H1 (cell line): Measurements from ENCODE around the gene SPAG5. TPM values are rescaled to one million over a fixed set of nuclear protein-coding genes. Genes with fewer than 3 reads are reported as not detected.

Experiments
- CTCF ChIA-PET: fragments of 300-600 bp; sonication (Branson Sonifier 250); formaldehyde crosslinking; loops from one replicate; lab custom pipeline; 2021; ENCODE audit not compliant: partially characterized antibody; lab: Charles Lee
- POLR2A ChIA-PET: fragments of 300-600 bp; sonication (Branson Sonifier 250); formaldehyde crosslinking; loops from one replicate; lab custom pipeline; 2021; ENCODE audit warnings: inconsistent platforms; ENCODE audit not compliant: partially characterized antibody; lab: Charles Lee
- DNase-seq, 2 experiments: peaks; one replicate each; pipeline versions ENCODE4 v3.0.0 to v3.0.0-alpha.2; 2010 to 2022; ENCODE audit warnings: low spot score in 2 of 2, low read depth in 1 of 2, mixed read lengths in 1 of 2
- FAIRE-seq: peaks from 2 replicates; lab custom pipeline; 2011; peaks lifted over from hg19 to GRCh38; lab: Jason Lieb, UNC
- H2AFZ ChIP-seq: 2 replicates; pipeline ENCODE4 v1.8.1; 2012; ENCODE audit warnings: low read length, inconsistent platforms
- H2AK5ac ChIP-seq: 2 replicates; pipeline ENCODE4 v1.6.1; 2013; ENCODE audit warnings: low read depth, low read length
- H2BK120ac ChIP-seq: replicated peaks from 2 replicates; pipeline ENCODE3; 2013; ENCODE audit warnings: low read depth, low read length, inconsistent platforms
- H2BK12ac ChIP-seq: 2 replicates; pipeline ENCODE4 v1.6.1; 2013; ENCODE audit warnings: low read depth, low read length
- H2BK15ac ChIP-seq: 2 replicates; pipeline ENCODE4 v1.6.1; 2013; ENCODE audit warnings: low read length
- H2BK20ac ChIP-seq: 2 replicates; pipeline ENCODE4 v1.6.1; 2013; ENCODE audit warnings: low read length
- H2BK5ac ChIP-seq: 2 replicates; pipeline ENCODE4 v1.6.1; 2013; ENCODE audit warnings: low read depth, low read length
- H3K14ac ChIP-seq: 2 replicates; pipeline ENCODE4 v1.6.1; 2013; ENCODE audit warnings: inconsistent platforms; ENCODE audit not compliant: insufficient read length
- H3K18ac ChIP-seq: 2 replicates; pipeline ENCODE4 v1.6.1; 2013; ENCODE audit warnings: low read length; ENCODE audit errors: extremely low read depth
- H3K23ac ChIP-seq: 2 replicates; pipeline ENCODE4 v1.6.1; 2013; ENCODE audit warnings: inconsistent platforms; ENCODE audit not compliant: insufficient read length
- H3K23me2 ChIP-seq: 2 replicates; pipeline ENCODE4 v1.6.1; 2013; ENCODE audit warnings: low read depth, low read length
- H3K27ac ChIP-seq: 2 replicates; pipeline ENCODE4 v1.6.1; 2011; ENCODE audit warnings: low read depth, low read length, inconsistent platforms
- H3K27me3 ChIP-seq, 4 experiments: replicated peaks in 1 of 4; 1 replicate in 1 of 4; 2 replicates in 3 of 4; pipeline versions ENCODE4 v1.6.1 to v1.8.1; 2011 to 2013; ENCODE audit warnings: low read length in 3 of 4, mild to moderate bottlenecking in 3 of 4, inconsistent platforms in 2 of 4, mixed read lengths in 2 of 4, moderate library complexity in 1 of 4; ENCODE audit not compliant: control insufficient read depth in 3 of 4, insufficient read depth in 3 of 4; ENCODE audit errors: extremely low read depth in 1 of 4
- H3K36me3 ChIP-seq, 4 experiments: 2 replicates each; pipeline versions ENCODE4 v1.6.1 to v1.8.1; 2011 to 2013; ENCODE audit warnings: mild to moderate bottlenecking in 4 of 4, low read length in 3 of 4, moderate library complexity in 2 of 4, control low read depth in 1 of 4, inconsistent platforms in 1 of 4; ENCODE audit not compliant: insufficient read depth in 4 of 4, control insufficient read depth in 2 of 4
- H3K4ac ChIP-seq: replicated peaks from 2 replicates; pipeline ENCODE3; 2013; ENCODE audit warnings: low read length, low read depth, mixed read lengths, inconsistent platforms; ENCODE audit not compliant: insufficient read length
- H3K4me1 ChIP-seq, 4 experiments: replicated peaks in 1 of 4; 1 replicate in 1 of 4; 2 replicates in 3 of 4; pipeline versions ENCODE4 v1.6.1 to v1.8.1; 2011 to 2013; ENCODE audit warnings: low read length in 3 of 4, inconsistent platforms in 2 of 4, mixed read lengths in 1 of 4; ENCODE audit not compliant: insufficient read depth in 4 of 4, control insufficient read depth in 3 of 4
- H3K4me2 ChIP-seq, 2 experiments: 2 replicates each; pipeline versions ENCODE4 v1.6.1 to v1.8.1; 2011 to 2013; ENCODE audit warnings: low read depth in 2 of 2, low read length in 2 of 2, control low read depth in 1 of 2, inconsistent platforms in 1 of 2, mild to moderate bottlenecking in 1 of 2; ENCODE audit not compliant: insufficient read depth in 1 of 2
- H3K4me3 ChIP-seq, 4 experiments: fragments of 200-600, 300-600 bp in 1 of 4; sonication (generic), shearing (Covaris generic), sonication (Bioruptor Twin) in 1 of 4; 2 replicates each; pipeline versions ENCODE4 v1.5.1 to v1.8.1; 2011 to 2016; ENCODE audit warnings: low read length in 4 of 4, low read depth in 3 of 4, control low read depth in 2 of 4, inconsistent platforms in 2 of 4, mild to moderate bottlenecking in 2 of 4, mixed read lengths in 1 of 4, moderate library complexity in 1 of 4; ENCODE audit not compliant: insufficient read depth in 2 of 4; ENCODE audit errors: extremely low read depth in 1 of 4
- H3K56ac ChIP-seq: replicated peaks from 2 replicates; pipeline ENCODE3; 2013; ENCODE audit warnings: low read depth, mild to moderate bottlenecking, mixed read lengths, low read length, inconsistent platforms; ENCODE audit not compliant: insufficient read length
- H3K79me1 ChIP-seq: 2 replicates; pipeline ENCODE4 v1.6.1; 2013; ENCODE audit warnings: low read depth, low read length, control low read depth
- H3K79me2 ChIP-seq, 2 experiments: 2 replicates each; pipeline versions ENCODE4 v1.6.1 to v1.8.1; 2012 to 2013; ENCODE audit warnings: low read length in 2 of 2, mild to moderate bottlenecking in 2 of 2, inconsistent platforms in 1 of 2; ENCODE audit not compliant: insufficient read depth in 2 of 2, control insufficient read depth in 1 of 2
- H3K9ac ChIP-seq, 4 experiments: replicated peaks in 1 of 4; 1 replicate in 1 of 4; 2 replicates in 3 of 4; pipeline versions ENCODE4 v1.6.1 to v1.8.1; 2011 to 2013; ENCODE audit warnings: low read depth in 3 of 4, low read length in 3 of 4, control low read depth in 2 of 4, mild to moderate bottlenecking in 2 of 4, moderate library complexity in 2 of 4, inconsistent platforms in 1 of 4; ENCODE audit errors: extremely low read depth in 1 of 4
- H3K9me3 ChIP-seq, 2 experiments: 2 replicates each; pipeline versions ENCODE4 v1.6.1 to v1.8.1; 2012 to 2013; ENCODE audit warnings: mild to moderate bottlenecking in 2 of 2, moderate library complexity in 2 of 2, control low read depth in 1 of 2, inconsistent platforms in 1 of 2, low read depth in 1 of 2, low read length in 1 of 2, mixed read lengths in 1 of 2; ENCODE audit not compliant: insufficient read depth in 2 of 2
- H4K20me1 ChIP-seq, 2 experiments: replicated peaks in 1 of 2; 2 replicates each; pipeline versions ENCODE3 to v1.8.1; 2011 to 2013; ENCODE audit warnings: inconsistent platforms in 2 of 2, low read length in 2 of 2, mild to moderate bottlenecking in 1 of 2; ENCODE audit not compliant: insufficient read depth in 2 of 2, control insufficient read depth in 1 of 2
- H4K5ac ChIP-seq: 2 replicates; pipeline ENCODE4 v1.6.1; 2013; ENCODE audit warnings: low read length, low read depth, mixed read lengths, inconsistent platforms; ENCODE audit not compliant: insufficient read length
- H4K8ac ChIP-seq: 2 replicates; pipeline ENCODE4 v1.8.0; 2013; ENCODE audit warnings: mild to moderate bottlenecking, moderate library complexity, low read length, inconsistent platforms; ENCODE audit not compliant: insufficient read depth; ENCODE audit errors: extremely low read depth
- H4K91ac ChIP-seq: replicated peaks from 2 replicates; pipeline ENCODE3; 2013; ENCODE audit warnings: low read length, mixed read lengths, inconsistent platforms; ENCODE audit not compliant: insufficient read length
- BACH1 ChIP-seq: IDR thresholded peaks from 2 replicates; pipeline ENCODE4 v1.6.1; 2012; ENCODE audit warnings: low read length, improper control_type of control experiment
- BCL11A ChIP-seq, 2 experiments: IDR thresholded peaks; one replicate each; pipeline ENCODE4 v1.6.1; 2011; ENCODE audit warnings: low read depth in 2 of 2, low read length in 2 of 2, mild to moderate bottlenecking in 2 of 2
- CTCF ChIP-seq, 3 experiments: IDR thresholded peaks; 1 replicate in 2 of 3; 2 replicates in 1 of 3; pipeline versions ENCODE4 v1.5.1 to v1.6.1; 2011; ENCODE audit warnings: low read length in 3 of 3, mild to moderate bottlenecking in 3 of 3, inconsistent platforms in 2 of 3, low read depth in 1 of 3, moderate library complexity in 1 of 3; ENCODE audit not compliant: insufficient read depth in 1 of 3; ENCODE audit errors: control extremely low read depth in 1 of 3
- RAD21 ChIP-seq, 2 experiments: IDR thresholded peaks in 1 of 2; conservative IDR thresholded peaks in 1 of 2; 2 replicates each; pipeline ENCODE4 v1.6.1; 2011; ENCODE audit warnings: low read depth in 2 of 2, low read length in 2 of 2, improper control_type of control experiment in 1 of 2, inconsistent platforms in 1 of 2, mild to moderate bottlenecking in 1 of 2, moderate library complexity in 1 of 2
- RNF2 ChIP-seq: fragments of 200-900, 300-1000 bp; sonication (generic); IDR thresholded peaks from 2 replicates; pipeline ENCODE4 v1.7.1; 2016; ENCODE audit warnings: borderline replicate concordance, low read depth, mild to moderate bottlenecking, antibody characterized with exemption, low read length; ENCODE audit not compliant: poor library complexity, severe bottlenecking; ENCODE audit errors: missing control alignments
- SAP30 ChIP-seq: fragments of 300-600 bp; sonication (generic); IDR thresholded peaks from 2 replicates; pipeline ENCODE4 v1.7.1; 2012; ENCODE audit warnings: low read length, moderate library complexity, mild to moderate bottlenecking, inconsistent platforms; ENCODE audit not compliant: insufficient read depth, insufficient replicate concordance
- SIX5 ChIP-seq: IDR thresholded peaks from 2 replicates; pipeline ENCODE4 v1.6.1; 2011; ENCODE audit warnings: mild to moderate bottlenecking, low read depth, low read length
- TAF1 ChIP-seq: IDR thresholded peaks from 2 replicates; pipeline ENCODE4 v1.6.1; 2011; ENCODE audit warnings: mild to moderate bottlenecking, low read depth, low read length
- TAF7 ChIP-seq: optimal IDR thresholded peaks from 2 replicates; pipeline ENCODE3; 2011; ENCODE audit warnings: low read depth, mild to moderate bottlenecking, inconsistent platforms, low read length, moderate library complexity, borderline replicate concordance
- TCF12 ChIP-seq: IDR thresholded peaks from 2 replicates; pipeline ENCODE4 v1.6.1; 2011; ENCODE audit warnings: low read depth, mild to moderate bottlenecking, low read length
- WGBS, 2 experiments: shearing (Covaris generic) in 1 of 2; methylation state at CpG; one replicate each; pipeline versions ENCODE4 v1.1.6 to v1.1.7; 2013 to 2015; ENCODE audit warnings: low lambda C conversion rate in 2 of 2, mixed read lengths in 2 of 2, inconsistent platforms in 1 of 2, low coverage in 1 of 2, missing lambda C conversion rate in 1 of 2; ENCODE audit not compliant: insufficient replicate concordance in 2 of 2, insufficient coverage in 1 of 2, insufficient read length in 1 of 2; ENCODE audit errors: extremely low coverage in 1 of 2, missing lambda C conversion rate in 1 of 2; 5-methylcytosine and 5-hydroxymethylcytosine counted together
- polyA plus RNA-seq, 7 experiments: library from polyadenylated mRNA; depleted of rRNA in 3 of 7; stranded (reverse) in 5 of 7; unstranded in 2 of 7; fragments of >200 nt in 5 of 7; fragments of 200-250 nt in 2 of 7; gene quantifications; 1 replicate in 5 of 7; 2 replicates in 1 of 7; 4 replicates in 1 of 7; pipeline versions ENCODE4 v1.2.1 to v1.2.3, GENCODE V29; 2011 to 2013; ENCODE audit warnings: missing spikeins in 2 of 7, mixed read lengths in 2 of 7
- total RNA-seq: library from RNA; stranded (reverse); fragmentation: NEBNext Ultra II Directional; extraction: Animal tissue kit (Norgen Biotek cat#: 25700); gene quantifications from 2 replicates; pipeline ENCODE4 v1.2.1, GENCODE V29; 2021

SPAG5 gene
- total and polyA plus RNA-seq, 2 of the 8 experiments (the other 6 are each of a cell fraction or from before 2014, with no cell fraction given): 57.1 to 129 TPM

DNA sequence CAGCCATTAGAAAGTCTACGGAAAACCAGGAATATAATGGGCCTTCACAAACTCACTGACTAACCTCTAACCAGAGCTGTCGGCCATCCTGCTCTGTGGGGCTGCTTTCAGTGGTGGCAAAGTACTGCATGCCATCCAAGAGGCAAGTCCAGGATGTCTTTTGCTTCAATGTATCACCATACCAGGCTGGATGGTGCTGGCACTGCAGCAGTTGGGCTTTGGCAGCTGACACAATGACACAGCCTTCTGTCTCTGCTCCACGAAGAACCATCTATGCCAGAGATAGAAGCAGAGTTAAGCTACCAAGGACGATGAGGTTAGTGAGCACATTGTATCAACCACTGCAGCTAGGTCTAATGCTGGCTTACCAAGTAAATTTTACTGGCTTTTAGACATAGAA lies 24.9 kb upstream of the SPAG5 start:
- no peak overlapping the region for H3K4ac ChIP-seq
- no peaks in the 10 kb centered on the region for H3K79me2 ChIP-seq
- no peak overlapping the region for H3K18ac ChIP-seq
- H3K27ac ChIP-seq: no peak overlapping the region
- no peak overlapping the region for H3K4me3 ChIP-seq
- H3K4me1 ChIP-seq: no peaks in the 10 kb centered on the region
- H2BK15ac ChIP-seq: no peak overlapping the region
- no peak overlapping the region for H4K5ac ChIP-seq
- ChIA-PET POLR2A (interaction anchor here (0.9 to 14.8 kb wide), 10 partner anchors 8 to 83 kb away, joined by 3 to 163 read pairs (median 4); partner anchors contain the start of genes SDF2, SPAG5 and SUPT6H), CTCF (interaction anchor here (1.3 to 3.6 kb wide), 4 partner anchors 9 to 52 kb away, joined by 3 to 21 read pairs (median 4); partner anchors contain the start of gene RSKR)
- no peak overlapping the region for H4K8ac ChIP-seq
- H3K23ac ChIP-seq: no peak overlapping the region
- 98% methylated on average over 4 of the region's 4 CpGs; no CpG with 5 or more reads in 1 of the 2 experiments for WGBS, 2 experiments
- no peak overlapping the region for H2BK5ac ChIP-seq
- peaks cover 2% of the 10 kb centered on the region; the same call in 1 of the 2 replicates for H3K23me2 ChIP-seq
- H3K36me3 ChIP-seq: peaks cover 49 to 82% (median 63%) of the 10 kb centered on the region in 4 experiments
- no peaks in the 10 kb centered on the region for H3K9me3 ChIP-seq
- no peak overlapping the region for H2AFZ ChIP-seq
- H3K14ac ChIP-seq: no peak overlapping the region
- peaks cover 2 to 9% of the 10 kb centered on the region in 2 experiments for H4K20me1 ChIP-seq
- H2BK12ac ChIP-seq: no peak overlapping the region
- H3K79me1 ChIP-seq: peaks cover 2% of the 10 kb centered on the region; the same call in 1 of the 2 replicates
- H3K4me2 ChIP-seq: no peak overlapping the region
- H4K91ac ChIP-seq: no peak overlapping the region
- H2AK5ac ChIP-seq: no peak overlapping the region
- no peak overlapping the region for H3K56ac ChIP-seq
- no peak overlapping the region for H3K9ac ChIP-seq
- no peaks in the 10 kb centered on the region for H3K27me3 ChIP-seq
- DNase-seq: no peak
- FAIRE-seq: no peak
- no peak overlapping the region for H2BK20ac ChIP-seq
- no peak overlapping the region for H2BK120ac ChIP-seq
- TF ChIP-seq RAD21 (IDR thresholded peaks at IDR 0.05 in 1 of 2, conservative IDR thresholded peaks at IDR 0.05 in 1 of 2; ENCODE audit: low read depth in 2 of 2, low read length in 2 of 2) (no peak), TCF12 (no peak), BACH1 (no peak), TAF7 (no peak), RNF2 (no peak), CTCF (IDR thresholded peaks at IDR 0.05; ENCODE audit: control extremely low read depth in 1 of 3, insufficient read depth in 1 of 3, low read depth in 1 of 3, low read length in 3 of 3) (no peak), TAF1 (no peak), SAP30 (no peak), SIX5 (no peak), BCL11A (IDR thresholded peaks at IDR 0.05; ENCODE audit: low read depth in 2 of 2, low read length in 2 of 2) (no peak)
